GM19239 (cell line): Measurements from ENCODE around the gene ZFAND3.
"Not testable (repeated sequence)": the region's sequence is repeated elsewhere in the genome, so short reads cannot be mapped to it uniquely, and the experiment has no call there.

Experiments
- DNase-seq: peaks from one replicate; pipeline ENCODE4 v3.0.0; 2011; ENCODE audit warnings: low spot score; ENCODE audit not compliant: insufficient read length
- FAIRE-seq: peaks from 2 replicates; lab custom pipeline; 2011; peaks lifted over from hg19 to GRCh38; lab: Jason Lieb, UNC

Gene ZFAND3

GRCh38 chr6:37882724-37883413, 63.3 kb downstream of the ZFAND3 start:
- FAIRE-seq (no peak), DNase-seq (no peak)

GRCh38 chr6:37884548-37884947, 65.0 kb downstream of the ZFAND3 start:
- DNase-seq: no peak
- no peak for FAIRE-seq

- DNase-seq (no peak), FAIRE-seq (no peak)
Observed at GRCh38 chr6:37889051-37889450, 69.5 kb downstream of the ZFAND3 start.

- FAIRE-seq: peak; percentile 33
- no peak for DNase-seq
Observed at GRCh38 chr6:37889486-37889885, 70.0 kb downstream of the ZFAND3 start.

GRCh38 chr6:37891072-37891471, 71.5 kb downstream of the ZFAND3 start:
- DNase-seq (no peak), FAIRE-seq (no peak)

GRCh38 chr6:37893257-37893656, 73.7 kb downstream of the ZFAND3 start:
- FAIRE-seq (no peak), DNase-seq (no peak)

GRCh38 chr6:37893734-37894133, 74.2 kb downstream of the ZFAND3 start:
- FAIRE-seq, DNase-seq: not testable (repeated sequence)

GRCh38 chr6:37894585-37894984, 75.1 kb downstream of the ZFAND3 start:
- FAIRE-seq (no peak), DNase-seq (no peak)

GRCh38 chr6:37897321-37897720, 77.8 kb downstream of the ZFAND3 start:
- peak; percentile 60 for FAIRE-seq
- no peak for DNase-seq

- DNase-seq (no peak), FAIRE-seq (peak; percentile 40)
Observed at GRCh38 chr6:37897818-37898515, 78.4 kb downstream of the ZFAND3 start.

GRCh38 chr6:37903351-37904340, 84.1 kb downstream of the ZFAND3 start:
- DNase-seq: no peak
- no peak for FAIRE-seq

- FAIRE-seq (no peak), DNase-seq (no peak)
Observed at GRCh38 chr6:37904590-37904989, 85.1 kb downstream of the ZFAND3 start.

- FAIRE-seq: no peak
Observed at GRCh38 chr6:37906121-37906520, 86.6 kb downstream of the ZFAND3 start.

GRCh38 chr6:37910998-37911397, 91.5 kb downstream of the ZFAND3 start:
- no peak for FAIRE-seq
- DNase-seq: no peak

More at GRCh38 chr6:37906121-37906520, 86.6 kb downstream of the ZFAND3 start:
- no peak for DNase-seq

GRCh38 chr6:37913210-37913609, 93.7 kb downstream of the ZFAND3 start:
- DNase-seq (no peak), FAIRE-seq (peak; percentile 26)

GRCh38 chr6:37915463-37915862, 95.9 kb downstream of the ZFAND3 start:
- DNase-seq (no peak), FAIRE-seq (no peak)

- FAIRE-seq (no peak), DNase-seq (no peak)
Observed at GRCh38 chr6:37916149-37916548, 96.6 kb downstream of the ZFAND3 start.

GRCh38 chr6:37916675-37917074, 97.1 kb downstream of the ZFAND3 start:
- DNase-seq: no peak
- FAIRE-seq: no peak

- FAIRE-seq: no peak
- DNase-seq: no peak
Observed at GRCh38 chr6:37917566-37917965, 98.0 kb downstream of the ZFAND3 start.

- FAIRE-seq: no peak
- no peak for DNase-seq
Observed at GRCh38 chr6:37919417-37920157, 100.1 kb downstream of the ZFAND3 start.
